GM12865 (cell line): ENCODE measurements around the gene TSTD2.
A peak's percentile ranks its signal among the peaks of the same experiment; 100 is the strongest.

Source experiments
- DNase-seq: peaks from one replicate; pipeline ENCODE4 v3.0.0; 2010; ENCODE audit warnings: low read depth
- H3K4me3 ChIP-seq: 2 replicates; pipeline ENCODE4 v1.5.1; 2011; ENCODE audit warnings: mild to moderate bottlenecking, low read depth, low read length, control low read depth
- TF ChIP-seq, protein P1 (sequence below): IDR thresholded peaks from 2 replicates; pipeline ENCODE4 v1.5.1; 2011; ENCODE audit warnings: low read length, control low read depth, low read depth, inconsistent platforms; ENCODE audit not compliant: insufficient read depth; ENCODE audit errors: missing control alignments

TSTD2 gene

DNA sequence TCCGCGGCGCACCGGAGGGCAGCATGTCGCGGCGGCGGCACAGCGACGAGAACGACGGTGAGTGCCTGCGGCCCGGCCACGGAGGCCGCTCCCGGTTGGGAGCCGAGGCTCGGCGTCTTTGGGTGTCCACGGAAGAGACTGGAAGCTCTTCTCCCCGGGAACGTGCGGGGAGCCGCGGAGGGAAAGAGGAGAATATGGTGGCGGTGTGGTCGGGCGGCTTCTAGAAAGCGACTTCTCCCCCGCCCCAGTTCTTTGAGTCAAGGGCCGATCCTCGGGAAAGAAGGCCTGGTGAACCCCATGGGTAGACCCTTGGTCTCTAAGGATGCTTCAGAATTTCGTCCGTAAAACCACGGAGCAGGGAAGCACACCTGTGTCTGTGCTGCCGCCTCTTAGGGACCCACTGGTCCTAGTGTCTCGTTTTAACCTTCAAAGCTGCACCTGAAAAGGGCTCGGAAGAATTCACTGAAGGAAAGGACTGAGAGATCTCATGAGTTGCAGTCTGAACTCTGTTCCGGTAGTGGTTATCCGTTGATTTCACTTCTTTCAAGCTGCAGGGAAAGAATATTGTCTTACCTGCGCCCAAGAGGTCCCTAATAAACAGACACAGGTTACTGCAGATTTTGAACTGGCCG lies 807 bp upstream of the TSTD2 start:
- DNase-seq = peak; percentile 29

DNA sequence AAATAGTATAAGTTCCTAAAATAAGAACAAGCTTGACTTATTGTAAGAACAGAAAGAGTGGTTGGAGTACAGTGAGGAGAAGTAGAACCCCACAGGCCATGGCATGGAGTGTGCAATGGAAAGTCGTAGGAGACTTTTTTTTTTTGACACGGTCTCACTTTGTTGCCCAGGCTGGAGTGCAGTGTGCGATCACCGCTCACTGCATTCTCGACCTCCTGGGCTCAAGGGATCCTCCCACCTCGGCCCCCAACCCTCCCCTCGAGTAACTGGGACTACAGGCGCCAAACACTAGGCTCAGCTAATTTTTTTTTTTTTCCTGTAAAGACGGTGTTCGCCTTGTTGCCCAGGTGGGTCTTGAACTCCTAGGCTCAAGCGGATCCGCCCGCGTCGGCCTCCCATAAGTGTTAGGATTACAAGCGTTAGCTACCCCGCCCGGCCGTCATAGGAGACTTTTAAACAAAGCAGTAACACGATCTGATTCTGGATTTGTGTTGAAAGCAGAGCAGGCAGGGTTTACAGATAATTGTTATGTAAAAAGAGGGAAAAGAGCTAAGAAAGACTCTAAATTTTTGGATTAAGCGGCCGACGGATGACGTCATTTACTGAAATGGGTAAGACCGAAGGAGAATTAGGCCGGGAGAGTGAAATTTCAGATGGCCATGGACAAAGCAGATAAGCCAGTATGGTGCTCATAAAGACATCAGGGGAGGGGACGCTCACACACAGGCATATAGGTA lies 752 bp downstream of the TSTD2 start:
- H3K4me3 ChIP-seq = peak overlapping the region; percentile 100
- TF ChIP-seq, protein P1, sequence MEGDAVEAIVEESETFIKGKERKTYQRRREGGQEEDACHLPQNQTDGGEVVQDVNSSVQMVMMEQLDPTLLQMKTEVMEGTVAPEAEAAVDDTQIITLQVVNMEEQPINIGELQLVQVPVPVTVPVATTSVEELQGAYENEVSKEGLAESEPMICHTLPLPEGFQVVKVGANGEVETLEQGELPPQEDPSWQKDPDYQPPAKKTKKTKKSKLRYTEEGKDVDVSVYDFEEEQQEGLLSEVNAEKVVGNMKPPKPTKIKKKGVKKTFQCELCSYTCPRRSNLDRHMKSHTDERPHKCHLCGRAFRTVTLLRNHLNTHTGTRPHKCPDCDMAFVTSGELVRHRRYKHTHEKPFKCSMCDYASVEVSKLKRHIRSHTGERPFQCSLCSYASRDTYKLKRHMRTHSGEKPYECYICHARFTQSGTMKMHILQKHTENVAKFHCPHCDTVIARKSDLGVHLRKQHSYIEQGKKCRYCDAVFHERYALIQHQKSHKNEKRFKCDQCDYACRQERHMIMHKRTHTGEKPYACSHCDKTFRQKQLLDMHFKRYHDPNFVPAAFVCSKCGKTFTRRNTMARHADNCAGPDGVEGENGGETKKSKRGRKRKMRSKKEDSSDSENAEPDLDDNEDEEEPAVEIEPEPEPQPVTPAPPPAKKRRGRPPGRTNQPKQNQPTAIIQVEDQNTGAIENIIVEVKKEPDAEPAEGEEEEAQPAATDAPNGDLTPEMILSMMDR = no peak
- DNase-seq = no peak

More for the DNA sequence above, 807 bp upstream of the TSTD2 start:
- TF ChIP-seq, protein P1 = no peak
- H3K4me3 ChIP-seq = peak overlapping the region; percentile 100

DNA sequence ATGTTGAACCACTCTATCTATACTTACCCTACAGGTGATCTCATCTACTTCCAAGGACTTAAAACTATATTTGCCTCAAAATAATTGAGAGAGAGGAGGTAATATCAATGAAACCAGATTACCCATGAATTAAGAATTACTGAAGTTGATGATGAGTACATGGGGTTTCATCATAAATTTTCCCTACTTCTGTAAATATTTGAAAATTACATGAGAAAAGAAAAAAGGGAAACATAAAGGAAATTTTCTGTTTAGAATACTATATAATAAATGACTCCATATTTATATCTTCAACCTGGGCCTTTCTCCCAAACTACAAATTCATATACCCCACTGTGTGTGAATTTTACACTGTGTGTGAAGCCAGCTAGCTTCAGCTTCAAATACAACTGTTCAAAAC lies 2.6 kb downstream of the TSTD2 start:
- DNase-seq = no peak
- H3K4me3 ChIP-seq = no peak overlapping the region
- TF ChIP-seq, protein P1 = no peak

DNA sequence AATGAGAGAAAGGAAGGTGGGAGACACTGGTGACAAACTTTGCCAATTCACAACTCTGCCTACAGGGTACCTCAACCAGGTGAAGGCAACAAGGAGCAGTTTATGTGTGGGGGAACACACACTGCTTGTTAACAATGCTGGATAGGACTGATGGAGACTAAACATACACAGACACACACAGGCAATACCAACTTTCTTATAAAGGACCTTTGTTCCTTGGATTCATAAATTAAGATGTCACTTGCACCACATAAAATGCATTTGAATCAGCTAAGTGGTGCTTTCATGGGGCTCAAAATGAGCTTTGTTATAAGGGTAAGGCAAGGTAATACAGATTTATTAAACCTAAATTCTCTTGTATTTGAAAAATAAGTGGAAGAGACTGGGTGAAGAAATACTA lies 4.0 kb downstream of the TSTD2 start:
- no peak overlapping the region for H3K4me3 ChIP-seq
- TF ChIP-seq, protein P1 = no peak
- DNase-seq = no peak

DNA sequence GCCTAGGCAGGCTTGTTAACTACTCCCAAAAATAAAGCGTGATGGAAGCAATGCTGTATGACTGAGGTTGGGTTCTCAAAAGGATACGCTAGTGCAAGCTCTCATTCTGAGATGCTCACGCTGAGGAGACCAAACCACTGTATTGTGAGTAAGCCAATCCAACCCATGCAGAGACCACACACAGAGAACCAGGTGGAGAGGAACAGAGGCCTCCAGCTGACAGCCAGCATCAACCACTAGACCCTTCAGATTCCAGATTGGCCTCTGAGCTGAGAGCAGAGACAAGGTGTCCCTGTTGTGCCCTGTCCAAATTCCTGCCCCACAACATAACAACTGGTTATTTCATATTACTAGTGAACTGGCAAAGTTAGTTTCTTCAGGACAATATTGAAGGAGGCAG lies 4.5 kb downstream of the TSTD2 start:
- TF ChIP-seq, protein P1 = no peak
- H3K4me3 ChIP-seq = no peak overlapping the region
- no peak for DNase-seq

DNA sequence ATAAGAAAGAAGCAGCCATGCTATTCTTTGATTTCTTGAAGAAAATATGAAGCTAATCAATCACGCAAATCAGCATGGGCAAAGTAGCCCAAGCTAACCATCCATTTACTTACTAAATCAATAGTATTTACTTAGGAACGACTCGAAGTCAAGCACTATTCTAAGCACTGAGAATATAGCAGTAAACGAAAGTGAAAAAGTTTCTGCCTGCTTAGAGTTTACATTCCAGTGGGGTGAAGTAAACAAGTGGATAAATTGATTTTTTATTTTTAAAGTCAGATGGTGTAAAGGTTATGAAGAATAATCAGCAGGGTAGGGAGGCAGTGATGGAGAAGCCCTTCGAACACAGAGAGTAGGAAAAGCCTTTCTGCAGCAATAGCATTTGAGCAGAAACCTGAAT lies 5.5 kb downstream of the TSTD2 start:
- no peak for DNase-seq

More for the DNA sequence above, 5.5 kb downstream of the TSTD2 start:
- no peak overlapping the region for H3K4me3 ChIP-seq
- TF ChIP-seq, protein P1 = no peak
